RWPE2 (cell line): ENCODE results near the gene RAC2.

Experiments
- ATAC-seq: fragments of 200-7000 bp; cut with Tn5 transposase; 3 replicates; pipeline ENCODE4 v1.9.1; 2021; ENCODE audit warnings: low read depth
- DNase-seq: peaks from one replicate; pipeline ENCODE4 v3.0.0-alpha.2; 2020; ENCODE audit warnings: low spot score
- H3K27ac ChIP-seq: fragments of 450-650 bp; 2 replicates; pipeline ENCODE4 v1.5.1; 2017; ENCODE audit warnings: mild to moderate bottlenecking; ENCODE audit not compliant: poor library complexity, severe bottlenecking
- H3K27me3 ChIP-seq: fragments of 250-450 bp; sonication (Bioruptor Pico); 2 replicates; pipeline ENCODE4 v1.5.1; 2021; ENCODE audit warnings: mild to moderate bottlenecking, moderate library complexity; ENCODE audit not compliant: insufficient read depth, poor library complexity, severe bottlenecking
- H3K36me3 ChIP-seq: fragments of 250-450 bp; sonication (Bioruptor Pico); 2 replicates; pipeline ENCODE4 v1.5.1; 2020; ENCODE audit warnings: low read depth, mild to moderate bottlenecking, moderate library complexity
- H3K4me1 ChIP-seq: fragments of 250-450 bp; sonication (Bioruptor Pico); 2 replicates; pipeline ENCODE4 v1.5.1; 2021; ENCODE audit warnings: mild to moderate bottlenecking, moderate library complexity; ENCODE audit not compliant: insufficient read depth, poor library complexity, severe bottlenecking
- H3K4me3 ChIP-seq: fragments of 250-450 bp; sonication (Bioruptor Pico); 2 replicates; pipeline ENCODE4 v1.5.1; 2021; ENCODE audit warnings: mild to moderate bottlenecking, moderate library complexity; ENCODE audit not compliant: severe bottlenecking
- H3K9me3 ChIP-seq: fragments of 250-450 bp; sonication (Bioruptor Pico); 2 replicates; pipeline ENCODE4 v1.5.1; 2021; ENCODE audit warnings: mild to moderate bottlenecking, moderate library complexity; ENCODE audit not compliant: severe bottlenecking
- CTCF ChIP-seq: fragments of 450-650 bp; IDR thresholded peaks from one replicate; pipeline ENCODE4 v1.5.1; 2017; ENCODE audit warnings: mild to moderate bottlenecking, moderate library complexity; ENCODE audit not compliant: poor library complexity, severe bottlenecking

The RAC2 gene

GRCh38 chr22:37225481-37225880 lies 18.6 kb downstream of the RAC2 start:
- peaks cover 25% of the 10 kb centered on the region for H3K36me3 ChIP-seq
- peak; percentile 46 for TF ChIP-seq CTCF
- H3K4me3 ChIP-seq, result no peak overlapping the region
- peaks cover 20% of the 10 kb centered on the region for H3K4me1 ChIP-seq
- H3K9me3 ChIP-seq, result no peaks in the 10 kb centered on the region
- no peaks in the 10 kb centered on the region for H3K27me3 ChIP-seq
- H3K27ac ChIP-seq, result no peak overlapping the region
- DNase-seq, result no peak
- no peak for ATAC-seq

- H3K27ac ChIP-seq, result no peak overlapping the region
- TF ChIP-seq CTCF, result no peak
- DNase-seq (no peak), ATAC-seq (no peak)
- H3K4me1 ChIP-seq, result peaks cover 16% of the 10 kb centered on the region
- peaks cover 24% of the 10 kb centered on the region for H3K36me3 ChIP-seq
- H3K9me3 ChIP-seq, result no peaks in the 10 kb centered on the region
- H3K4me3 ChIP-seq, result no peak overlapping the region
- H3K27me3 ChIP-seq, result no peaks in the 10 kb centered on the region
These were observed 19.2 kb downstream of the RAC2 start for GRCh38 chr22:37224757-37225420.

- Histone ChIP-seq H3K9me3 (no peaks in the 10 kb centered on the region), H3K4me3 (no peak overlapping the region), H3K27ac (no peak overlapping the region), H3K27me3 (no peaks in the 10 kb centered on the region), H3K36me3 (peaks cover 24% of the 10 kb centered on the region), H3K4me1 (peaks cover 8% of the 10 kb centered on the region)
- DNase-seq, result no peak
- ATAC-seq, result no peak
- TF ChIP-seq CTCF, result no peak
These were observed 20.0 kb downstream of the RAC2 start for GRCh38 chr22:37223965-37224551.

GRCh38 chr22:37222440-37222971 lies 21.6 kb downstream of the RAC2 start:
- DNase-seq (no peak), ATAC-seq (no peak)
- no peak for TF ChIP-seq CTCF
- Histone ChIP-seq H3K27me3 (no peaks in the 10 kb centered on the region), H3K36me3 (peaks cover 13% of the 10 kb centered on the region), H3K4me1 (no peaks in the 10 kb centered on the region), H3K27ac (no peak overlapping the region), H3K9me3 (no peaks in the 10 kb centered on the region), H3K4me3 (no peak overlapping the region)
